ENCODE measurements around the gene SCN4B. TPM values are rescaled to one million over a fixed set of nuclear protein-coding genes. Genes with fewer than 3 reads are reported as not detected.

The SCN4B gene
- total and polyA plus RNA-seq, 10 of the 15 experiments (the other 5 are each of a cell fraction or from before 2014, with no cell fraction given) = 0.01 to 0.49 (median 0.04) TPM; not detected in 5

DNA sequence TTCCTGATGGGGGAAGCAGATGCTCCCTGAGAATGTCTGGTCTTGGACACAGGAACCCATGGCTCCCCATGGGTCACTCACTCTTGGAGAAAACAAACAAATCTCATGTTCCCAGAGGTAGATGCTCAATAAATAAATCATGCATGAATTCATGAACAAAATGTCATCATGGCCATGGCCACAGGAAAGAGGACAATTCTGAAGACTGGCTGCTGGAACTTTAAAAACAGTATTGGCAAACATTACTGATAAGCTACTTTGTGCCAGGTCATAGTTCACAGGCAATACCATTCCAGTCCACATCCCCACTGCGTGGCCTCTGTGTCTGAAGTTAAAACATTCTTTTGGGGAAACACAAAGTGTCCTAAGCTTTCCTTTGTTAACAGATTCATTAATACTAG, 56.7 kb downstream of the SCN4B start:
- intact Hi-C loops (cut with micrococcal nuclease; ENCODE audit: unreplicated experiment) = no loop called here
- BruUV-seq (replicated peaks) = no TSS peak

More for the DNA sequence above, 56.7 kb downstream of the SCN4B start:
- WGBS (ENCODE audit: insufficient coverage, insufficient replicate concordance, low lambda C conversion rate, missing lambda C conversion rate) = 0% methylated on average over 1 of the region's 1 CpG
- Histone ChIP-seq H2AFZ (ENCODE audit: control insufficient read depth, low read depth, low read length) (no peak overlapping the region), H3K9ac (ENCODE audit: control insufficient read depth, insufficient read depth, low read length) (no peak overlapping the region), H3K4me3 (no peak overlapping the region), H3K36me3 (ENCODE audit: control insufficient read depth in 2 of 2, insufficient read depth in 2 of 2, low read length in 1 of 2) (no peaks in the 10 kb centered on the region), H3K27me3 (replicated peaks in 1 of 2; ENCODE audit: control insufficient read depth in 2 of 2, insufficient read depth in 2 of 2, low read length in 1 of 2) (no peaks in the 10 kb centered on the region; a peak in 2 of 4 replicates), H3K9me3 (replicated peaks; ENCODE audit: control insufficient read depth, insufficient read depth, low read length) (no peaks in the 10 kb centered on the region; the same call in 2 of the 3 replicates), H3K27ac (ENCODE audit: control insufficient read depth, insufficient read depth) (no peak overlapping the region), H3K4me2 (ENCODE audit: control insufficient read depth, insufficient read depth) (no peak overlapping the region), H4K20me1 (ENCODE audit: control insufficient read depth, insufficient read depth) (no peaks in the 10 kb centered on the region), H3K79me2 (ENCODE audit: control insufficient read depth, insufficient read depth, low read length) (no peaks in the 10 kb centered on the region), H3K4me1 (ENCODE audit: control insufficient read depth, insufficient read depth, low read length) (no peaks in the 10 kb centered on the region; the same call in 1 of the 2 replicates)
- ATAC-seq (no peak), FAIRE-seq (no peak), DNase-seq (ENCODE audit: low read depth, low spot score) (no peak)
- ChIA-PET RAD21 (ENCODE audit: unreplicated experiment) (no interaction called here), CTCF (interaction anchor here (0.7 to 1.4 kb wide), 4 partner anchors 9 to 273 kb away, joined by 3 to 5 read pairs (median 3); no protein-coding TSS in a partner anchor), SMC1A (ENCODE audit: uncharacterized antibody, unreplicated experiment) (interaction anchor here (1.4 kb wide), 1 partner anchor 9 kb away, joined by 3 read pairs; no protein-coding TSS in a partner anchor), POLR2A (no interaction called here)
- TF ChIP-seq, protein P1, sequence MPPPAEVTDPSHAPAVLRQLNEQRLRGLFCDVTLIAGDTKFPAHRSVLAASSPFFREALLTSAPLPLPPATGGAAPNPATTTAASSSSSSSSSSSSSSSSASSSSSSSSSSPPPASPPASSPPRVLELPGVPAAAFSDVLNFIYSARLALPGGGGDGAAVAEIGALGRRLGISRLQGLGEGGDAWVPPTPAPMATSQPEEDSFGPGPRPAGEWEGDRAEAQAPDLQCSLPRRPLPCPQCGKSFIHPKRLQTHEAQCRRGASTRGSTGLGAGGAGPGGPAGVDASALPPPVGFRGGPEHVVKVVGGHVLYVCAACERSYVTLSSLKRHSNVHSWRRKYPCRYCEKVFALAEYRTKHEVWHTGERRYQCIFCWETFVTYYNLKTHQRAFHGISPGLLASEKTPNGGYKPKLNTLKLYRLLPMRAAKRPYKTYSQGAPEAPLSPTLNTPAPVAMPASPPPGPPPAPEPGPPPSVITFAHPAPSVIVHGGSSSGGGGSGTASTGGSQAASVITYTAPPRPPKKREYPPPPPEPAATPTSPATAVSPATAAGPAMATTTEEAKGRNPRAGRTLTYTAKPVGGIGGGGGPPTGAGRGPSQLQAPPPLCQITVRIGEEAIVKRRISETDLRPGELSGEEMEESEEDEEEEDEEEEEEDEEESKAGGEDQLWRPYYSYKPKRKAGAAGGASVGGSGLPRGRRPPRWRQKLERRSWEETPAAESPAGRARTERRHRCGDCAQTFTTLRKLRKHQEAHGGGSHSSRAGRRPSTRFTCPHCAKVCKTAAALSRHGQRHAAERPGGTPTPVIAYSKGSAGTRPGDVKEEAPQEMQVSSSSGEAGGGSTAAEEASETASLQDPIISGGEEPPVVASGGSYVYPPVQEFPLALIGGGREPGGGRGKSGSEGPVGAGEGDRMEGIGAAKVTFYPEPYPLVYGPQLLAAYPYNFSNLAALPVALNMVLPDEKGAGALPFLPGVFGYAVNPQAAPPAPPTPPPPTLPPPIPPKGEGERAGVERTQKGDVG (CRISPR knock-in tag; IDR thresholded peaks at IDR 0.05) = no peak
- TF ChIP-seq EP300 (IDR thresholded peaks at IDR 0.05; ENCODE audit: borderline replicate concordance in 1 of 2, control insufficient read depth in 1 of 2, low read depth in 2 of 2, low read length in 2 of 2) (no peak), NFXL1 (IDR thresholded peaks at IDR 0.05; ENCODE audit: borderline replicate concordance) (no peak), EGR1 (IDR thresholded peaks at IDR 0.05; ENCODE audit: borderline replicate concordance in 1 of 2, low read depth in 2 of 2, low read length in 2 of 2) (no peak), RAD51 (IDR thresholded peaks at IDR 0.05) (no peak), TAF1 (IDR thresholded peaks at IDR 0.05; ENCODE audit: borderline replicate concordance, low read depth, low read length) (no peak), BACH1 (IDR thresholded peaks at IDR 0.05; ENCODE audit: borderline replicate concordance) (no peak), KDM1A (IDR thresholded peaks at IDR 0.05; ENCODE audit: borderline replicate concordance) (no peak), MEF2A (IDR thresholded peaks at IDR 0.05; ENCODE audit: insufficient read depth, low read depth, low read length) (no peak), RFX5 (IDR thresholded peaks at IDR 0.05; ENCODE audit: low read depth, low read length) (no peak)
- TF ChIP-seq, protein P2, sequence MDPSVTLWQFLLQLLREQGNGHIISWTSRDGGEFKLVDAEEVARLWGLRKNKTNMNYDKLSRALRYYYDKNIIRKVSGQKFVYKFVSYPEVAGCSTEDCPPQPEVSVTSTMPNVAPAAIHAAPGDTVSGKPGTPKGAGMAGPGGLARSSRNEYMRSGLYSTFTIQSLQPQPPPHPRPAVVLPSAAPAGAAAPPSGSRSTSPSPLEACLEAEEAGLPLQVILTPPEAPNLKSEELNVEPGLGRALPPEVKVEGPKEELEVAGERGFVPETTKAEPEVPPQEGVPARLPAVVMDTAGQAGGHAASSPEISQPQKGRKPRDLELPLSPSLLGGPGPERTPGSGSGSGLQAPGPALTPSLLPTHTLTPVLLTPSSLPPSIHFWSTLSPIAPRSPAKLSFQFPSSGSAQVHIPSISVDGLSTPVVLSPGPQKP (IDR thresholded peaks at IDR 0.05; ENCODE audit: low read depth, low read length) = no peak
- in situ Hi-C loops (cut with MboI) = no loop called here

Data from GM12878 (cell line).